Mesenchymal stem cell (in vitro differentiated cells and primary cell): ENCODE measurements around the gene FBXO47.

Experiments
- DNase-seq: peaks from one replicate; pipeline ENCODE4 v3.0.0-alpha.2; 2013
- H2AFZ ChIP-seq: one replicate; pipeline ENCODE4 v1.6.1; 2013; ENCODE audit warnings: low read depth, mild to moderate bottlenecking, control low read depth, inconsistent platforms, low read length, moderate library complexity
- H2AK5ac ChIP-seq: 2 replicates; pipeline ENCODE4 v1.6.1; 2013; ENCODE audit warnings: low read length, moderate library complexity, mild to moderate bottlenecking, inconsistent platforms; ENCODE audit not compliant: severe bottlenecking
- H2BK120ac ChIP-seq: one replicate; pipeline ENCODE4 v1.6.1; 2013; ENCODE audit warnings: low read depth, mild to moderate bottlenecking, inconsistent platforms, low read length, moderate library complexity
- H2BK12ac ChIP-seq, 2 experiments: one replicate each; pipeline ENCODE4 v1.6.1; 2013; ENCODE audit warnings: inconsistent platforms in 2 of 2, low read length in 2 of 2, mild to moderate bottlenecking in 2 of 2, moderate library complexity in 2 of 2, control low read depth in 1 of 2
- H2BK15ac ChIP-seq: one replicate; pipeline ENCODE4 v1.6.1; 2013; ENCODE audit warnings: mild to moderate bottlenecking, low read depth, inconsistent platforms; ENCODE audit not compliant: poor library complexity, severe bottlenecking
- H2BK5ac ChIP-seq: 2 replicates; pipeline ENCODE4 v1.6.1; 2013; ENCODE audit warnings: low read depth, mild to moderate bottlenecking, low read length, control low read depth, inconsistent platforms; ENCODE audit not compliant: poor library complexity, severe bottlenecking
- H3K14ac ChIP-seq, 2 experiments: one replicate each; pipeline ENCODE4 v1.6.1; 2013; ENCODE audit warnings: inconsistent platforms in 2 of 2, low read length in 2 of 2, control low read depth in 1 of 2, mild to moderate bottlenecking in 1 of 2, moderate library complexity in 1 of 2
- H3K18ac ChIP-seq, 2 experiments: one replicate each; pipeline ENCODE4 v1.6.1; 2013; ENCODE audit warnings: inconsistent platforms in 2 of 2, low read length in 2 of 2, control low read depth in 1 of 2, low read depth in 1 of 2, mild to moderate bottlenecking in 1 of 2
- H3K23ac ChIP-seq, 2 experiments: one replicate each; pipeline ENCODE4 v1.6.1; 2013; ENCODE audit warnings: inconsistent platforms in 2 of 2, low read length in 2 of 2, mild to moderate bottlenecking in 2 of 2, moderate library complexity in 2 of 2, control low read depth in 1 of 2
- H3K27ac ChIP-seq: 2 replicates; pipeline ENCODE4 v1.5.1; 2013; ENCODE audit warnings: mild to moderate bottlenecking, moderate library complexity, low read length, control low read depth, inconsistent platforms; ENCODE audit not compliant: poor library complexity, severe bottlenecking
- H3K27me3 ChIP-seq, 2 experiments: 2 replicates each; pipeline versions ENCODE4 v1.6.1 to v1.7.0; 2013; ENCODE audit warnings: low read length in 2 of 2, mild to moderate bottlenecking in 2 of 2, moderate library complexity in 2 of 2, control low read depth in 1 of 2, inconsistent platforms in 1 of 2; ENCODE audit not compliant: control insufficient read depth in 1 of 2, insufficient read depth in 1 of 2
- H3K36me3 ChIP-seq, 2 experiments: 2 replicates each; pipeline versions ENCODE4 v1.6.1 to v1.7.0; 2013; ENCODE audit warnings: low read length in 2 of 2, control low read depth in 1 of 2, inconsistent platforms in 1 of 2, low read depth in 1 of 2, mild to moderate bottlenecking in 1 of 2; ENCODE audit not compliant: insufficient read depth in 2 of 2, control insufficient read depth in 1 of 2
- H3K4ac ChIP-seq, 2 experiments: one replicate each; pipeline ENCODE4 v1.6.1; 2013; ENCODE audit warnings: inconsistent platforms in 2 of 2, low read length in 2 of 2, mild to moderate bottlenecking in 2 of 2, moderate library complexity in 2 of 2, control low read depth in 1 of 2, low read depth in 1 of 2
- H3K4me1 ChIP-seq: 2 replicates; pipeline ENCODE4 v1.6.1; 2013; ENCODE audit warnings: low read depth, low read length, control low read depth; ENCODE audit not compliant: control insufficient read depth, insufficient read depth
- H3K4me2 ChIP-seq: 2 replicates; pipeline ENCODE4 v1.6.1; 2013; ENCODE audit warnings: low read length, mild to moderate bottlenecking, inconsistent platforms; ENCODE audit not compliant: poor library complexity, severe bottlenecking
- H3K4me3 ChIP-seq, 2 experiments: 2 replicates each; pipeline versions ENCODE4 v1.5.1 to v1.7.0; 2013; ENCODE audit warnings: low read length in 2 of 2, mild to moderate bottlenecking in 2 of 2, control low read depth in 1 of 2, low read depth in 1 of 2; ENCODE audit not compliant: insufficient read depth in 1 of 2
- H3K79me1 ChIP-seq: replicated peaks from 2 replicates; pipeline ENCODE4 v1.6.1; 2013; ENCODE audit warnings: mild to moderate bottlenecking, control low read depth, low read length, inconsistent platforms; ENCODE audit not compliant: poor library complexity, severe bottlenecking
- H3K9ac ChIP-seq: 2 replicates; pipeline ENCODE4 v1.7.0; 2013; ENCODE audit warnings: mild to moderate bottlenecking, low read length, moderate library complexity
- H3K9me3 ChIP-seq: 2 replicates; pipeline ENCODE4 v1.7.0; 2013; ENCODE audit warnings: mild to moderate bottlenecking, low read length; ENCODE audit not compliant: control insufficient read depth
- H4K8ac ChIP-seq: one replicate; pipeline ENCODE4 v1.6.1; 2013; ENCODE audit warnings: inconsistent platforms, mild to moderate bottlenecking, low read length, moderate library complexity
- H4K91ac ChIP-seq: one replicate; pipeline ENCODE4 v1.6.1; 2013; ENCODE audit warnings: mild to moderate bottlenecking, low read length, inconsistent platforms
- WGBS: methylation state at CpG from one replicate; pipeline ENCODE4 v1.1.7; 2013; ENCODE audit warnings: mixed read lengths; 5-methylcytosine and 5-hydroxymethylcytosine counted together

FBXO47 gene

DNA sequence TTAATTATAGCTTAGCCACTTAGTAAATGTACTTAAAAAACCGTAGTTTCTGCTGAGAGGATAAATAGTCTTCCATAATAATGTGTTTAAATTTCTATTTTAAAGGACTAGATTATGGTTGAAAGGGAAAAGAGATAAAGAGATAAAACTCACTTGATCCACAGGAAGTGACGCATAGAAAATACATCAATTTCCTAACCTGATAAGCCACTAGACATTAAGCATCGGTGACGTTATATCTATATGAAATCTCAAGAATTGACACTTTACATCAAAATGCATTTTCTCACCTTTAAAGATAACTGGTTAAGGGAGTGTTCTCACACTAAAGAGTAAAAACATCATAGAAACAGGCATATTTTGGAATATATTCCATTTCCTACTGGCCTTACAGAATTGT, 5.8 kb downstream of the FBXO47 start:
- Histone ChIP-seq H3K9ac (no peak overlapping the region), H3K18ac (no peak overlapping the region), H4K8ac (no peak overlapping the region), H3K4me2 (no peak overlapping the region), H3K27me3 (no peaks in the 10 kb centered on the region), H4K91ac (no peak overlapping the region), H2BK15ac (no peak overlapping the region), H2AFZ (no peak overlapping the region), H3K79me1 (no peaks in the 10 kb centered on the region), H2BK120ac (no peak overlapping the region), H2BK12ac (no peak overlapping the region), H2BK5ac (no peak overlapping the region), H3K27ac (no peak overlapping the region), H3K23ac (no peak overlapping the region), H3K36me3 (no peaks in the 10 kb centered on the region), H3K14ac (no peak overlapping the region), H3K4ac (no peak overlapping the region), H3K9me3 (no peaks in the 10 kb centered on the region), H2AK5ac (no peak overlapping the region), H3K4me1 (no peaks in the 10 kb centered on the region), H3K4me3 (no peak overlapping the region)
- DNase-seq: no peak
- WGBS: no CpG with 5 or more reads among the region's 4 CpGs

DNA sequence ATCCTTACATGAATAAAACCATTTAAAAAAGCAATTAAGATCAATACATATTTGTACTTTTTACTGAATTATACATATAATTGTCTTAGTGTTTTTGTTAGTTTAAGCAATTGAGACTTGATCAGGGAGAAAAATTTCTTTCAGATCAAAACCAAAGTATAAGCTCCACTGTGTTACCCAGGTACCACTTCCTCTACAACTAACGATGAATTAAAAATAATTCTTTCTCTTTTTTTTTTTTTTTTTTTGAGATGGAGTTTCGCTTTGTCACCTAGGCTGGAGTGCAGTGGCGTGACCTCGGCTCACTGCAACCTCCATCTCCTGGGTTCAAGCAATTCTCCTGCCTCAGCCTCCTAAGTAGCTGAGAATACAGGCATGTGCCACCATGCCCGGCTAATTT, 6.8 kb downstream of the FBXO47 start:
- 98% methylated on average over 4 of the region's 5 CpGs for WGBS
- H2BK12ac ChIP-seq: no peak overlapping the region
- no peak overlapping the region for H2BK120ac ChIP-seq
- H3K4me1 ChIP-seq: no peaks in the 10 kb centered on the region
- no peak overlapping the region for H4K91ac ChIP-seq
- H3K18ac ChIP-seq: no peak overlapping the region
- no peak overlapping the region for H3K27ac ChIP-seq
- H3K9me3 ChIP-seq: no peaks in the 10 kb centered on the region
- no peak for DNase-seq
- no peak overlapping the region for H3K4me3 ChIP-seq
- no peak overlapping the region for H2BK15ac ChIP-seq
- H3K14ac ChIP-seq: no peak overlapping the region
- no peak overlapping the region for H4K8ac ChIP-seq
- no peaks in the 10 kb centered on the region for H3K36me3 ChIP-seq
- no peak overlapping the region for H3K4ac ChIP-seq
- H2AK5ac ChIP-seq: no peak overlapping the region
- no peaks in the 10 kb centered on the region for H3K27me3 ChIP-seq
- no peaks in the 10 kb centered on the region for H3K79me1 ChIP-seq
- H3K4me2 ChIP-seq: no peak overlapping the region
- no peak overlapping the region for H2BK5ac ChIP-seq
- H3K23ac ChIP-seq: no peak overlapping the region
- no peak overlapping the region for H3K9ac ChIP-seq
- H2AFZ ChIP-seq: no peak overlapping the region

DNA sequence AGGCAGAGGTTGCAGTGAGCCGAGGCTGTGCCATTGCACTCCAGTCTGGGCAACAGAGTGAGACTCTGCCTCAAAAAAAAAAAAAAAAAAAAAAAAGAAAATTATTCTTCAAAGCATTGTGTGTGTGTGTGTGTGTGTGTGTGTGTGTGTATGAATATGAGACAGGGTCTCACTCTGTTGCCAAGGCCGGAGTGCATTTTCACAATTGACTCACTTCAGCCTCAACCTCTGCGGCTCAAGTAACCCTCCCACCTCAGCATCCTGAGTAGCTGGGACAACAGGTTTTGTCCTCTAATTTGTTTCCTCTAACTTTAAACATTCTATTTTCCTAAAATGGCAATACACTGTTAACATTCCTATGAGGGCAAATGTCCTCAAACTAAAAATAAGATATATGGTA, 7.7 kb downstream of the FBXO47 start:
- Histone ChIP-seq H2BK15ac (no peak overlapping the region), H2BK120ac (no peak overlapping the region), H3K9ac (no peak overlapping the region), H3K36me3 (no peaks in the 10 kb centered on the region), H2AFZ (no peak overlapping the region), H4K8ac (no peak overlapping the region), H2BK5ac (no peak overlapping the region), H3K79me1 (no peaks in the 10 kb centered on the region), H3K27ac (no peak overlapping the region), H3K4me2 (no peak overlapping the region), H2BK12ac (no peak overlapping the region), H3K23ac (no peak overlapping the region), H3K4me1 (no peaks in the 10 kb centered on the region), H3K27me3 (no peaks in the 10 kb centered on the region), H3K9me3 (no peaks in the 10 kb centered on the region), H3K4ac (no peak overlapping the region), H3K14ac (no peak overlapping the region), H4K91ac (no peak overlapping the region), H3K4me3 (no peak overlapping the region), H3K18ac (no peak overlapping the region), H2AK5ac (no peak overlapping the region)
- no peak for DNase-seq
- 100% methylated on average over 1 of the region's 3 CpGs for WGBS

DNA sequence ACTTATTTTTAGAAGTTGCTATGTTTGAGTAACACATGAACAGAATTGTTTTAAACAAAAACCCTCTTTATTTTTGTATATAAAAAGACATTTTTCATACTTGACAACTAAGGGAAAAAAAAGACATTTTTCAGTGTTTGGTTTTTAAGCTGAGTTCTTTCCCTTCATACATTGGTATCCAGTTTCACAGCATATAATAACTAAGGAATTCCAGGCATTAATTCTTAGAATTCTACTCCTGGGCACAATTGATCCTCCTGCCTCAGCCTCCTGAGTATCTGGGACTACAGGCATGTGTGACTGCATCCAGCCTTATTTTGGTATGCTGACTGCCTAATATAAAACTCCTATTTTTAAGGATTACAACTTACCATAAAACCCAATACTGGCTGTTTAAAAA, 8.4 kb downstream of the FBXO47 start:
- DNase-seq: no peak
- Histone ChIP-seq H3K4me2 (no peak overlapping the region), H3K4ac (no peak overlapping the region), H3K9me3 (no peaks in the 10 kb centered on the region), H2AK5ac (no peak overlapping the region), H2AFZ (no peak overlapping the region), H2BK12ac (no peak overlapping the region), H3K36me3 (no peaks in the 10 kb centered on the region), H2BK120ac (no peak overlapping the region), H3K18ac (no peak overlapping the region), H2BK5ac (no peak overlapping the region), H4K91ac (no peak overlapping the region), H2BK15ac (no peak overlapping the region), H3K79me1 (no peaks in the 10 kb centered on the region), H3K23ac (no peak overlapping the region), H3K4me3 (no peak overlapping the region), H3K14ac (no peak overlapping the region), H3K4me1 (no peaks in the 10 kb centered on the region), H4K8ac (no peak overlapping the region), H3K27ac (peak overlapping the region; percentile 72), H3K9ac (no peak overlapping the region), H3K27me3 (no peaks in the 10 kb centered on the region)
